NCI-H1048 (cell line): ENCODE measurements around the gene CFAP100.

Source experiments
- DNase-seq: peaks from one replicate; lab custom pipeline; 2025; lab: John Stamatoyannopoulos, UW

CFAP100 gene

DNA sequence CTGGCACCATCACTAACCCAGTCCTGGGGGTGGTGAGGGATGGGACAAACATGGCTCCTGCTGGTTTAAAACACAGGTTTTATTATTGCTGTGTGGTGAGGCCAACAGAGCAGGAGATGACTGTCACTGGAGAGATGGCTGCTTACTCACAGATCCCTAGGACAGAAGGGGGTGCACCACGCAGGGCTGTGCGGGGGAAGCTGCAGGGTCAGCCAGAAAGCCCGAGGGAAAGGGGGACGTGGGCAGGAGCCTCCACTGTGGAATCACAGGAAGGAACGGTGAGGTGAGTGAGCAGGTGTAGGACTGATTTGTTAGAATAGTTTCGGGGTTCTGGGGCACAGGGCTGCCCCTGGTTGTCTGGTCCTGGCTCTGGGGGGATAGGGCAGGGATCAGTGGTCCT lies 7.5 kb downstream of the CFAP100 start:
- no peak for DNase-seq

DNA sequence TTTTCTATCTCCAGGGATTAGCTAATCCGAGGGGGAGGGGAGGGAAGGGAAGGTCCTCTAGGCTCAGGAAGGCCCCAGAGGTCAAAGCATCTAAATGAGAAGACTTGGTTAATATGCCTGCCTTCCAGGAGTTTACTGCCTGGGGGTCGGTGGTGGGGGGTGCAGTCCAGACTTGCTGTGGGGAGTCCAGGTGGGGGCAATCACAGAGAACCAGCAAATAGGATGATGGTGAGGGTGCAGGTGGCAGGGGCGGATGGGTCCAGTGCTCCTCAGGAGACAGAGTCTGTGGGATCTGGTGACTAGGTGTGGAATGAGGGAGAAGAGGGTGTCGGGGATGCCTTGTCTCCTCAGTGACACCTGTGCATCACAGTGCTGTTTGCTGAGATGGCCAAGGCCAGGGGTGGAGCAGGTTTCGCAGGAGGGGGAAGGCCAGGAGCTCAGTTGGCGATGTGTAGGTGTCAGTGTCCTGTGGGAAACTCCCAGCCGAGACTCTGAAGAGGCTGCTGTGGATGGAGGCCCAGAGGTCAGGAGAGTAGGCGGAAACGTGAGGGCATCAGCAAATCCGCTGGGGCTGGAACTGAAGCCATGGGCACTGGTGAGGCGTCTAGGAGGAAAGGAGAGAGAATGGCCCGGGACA lies 8.1 kb downstream of the CFAP100 start:
- DNase-seq, result no peak

DNA sequence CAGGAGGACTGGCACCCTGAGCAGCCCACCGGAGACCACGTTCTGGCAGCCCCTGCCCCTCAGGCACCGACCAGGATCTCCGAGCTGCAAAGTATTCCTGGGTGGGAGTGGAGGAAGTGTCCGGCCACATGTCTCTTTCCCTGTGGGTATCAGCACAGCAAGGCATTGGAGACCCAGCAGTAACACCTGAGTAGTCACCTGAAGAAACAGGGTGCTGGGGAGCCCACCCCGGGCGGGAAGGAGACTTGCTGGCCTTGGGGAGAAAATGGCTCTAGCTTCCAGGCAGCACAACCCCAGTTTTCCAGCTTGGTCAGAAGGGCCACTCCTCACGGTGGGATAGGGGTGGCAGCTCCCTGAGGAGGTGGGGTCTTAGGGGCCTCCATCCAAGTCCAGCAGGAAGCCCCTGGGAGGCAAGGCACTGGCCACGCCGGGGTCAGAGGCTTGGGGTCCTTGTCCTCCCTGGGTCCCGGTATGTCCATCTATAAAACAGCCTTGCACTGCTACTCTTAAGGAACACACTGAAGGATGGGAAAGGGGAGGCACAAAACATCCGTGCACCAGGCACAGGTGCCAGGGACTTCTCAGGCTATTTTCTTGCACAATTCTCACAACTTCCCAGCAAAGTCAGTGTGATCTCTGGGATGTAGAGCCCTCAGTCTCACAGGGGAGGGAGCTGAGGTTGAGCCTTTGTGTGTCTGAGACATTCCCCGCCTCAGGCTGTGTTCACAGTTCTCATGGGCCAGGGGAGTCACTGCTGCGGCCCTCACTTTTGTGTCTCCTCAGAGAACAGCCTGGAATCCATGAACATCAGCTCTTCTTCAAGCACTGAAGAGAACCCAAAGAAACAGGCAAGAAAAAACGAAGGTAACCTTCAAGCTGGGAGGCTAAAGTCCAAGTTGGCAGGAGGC lies 11.9 kb downstream of the CFAP100 start:
- DNase-seq, result no peak

- no peak for DNase-seq
Measured at GRCh38 chr3:126407412-126408044, 12.8 kb downstream of the CFAP100 start.

- DNase-seq, result no peak
Measured at GRCh38 chr3:126408099-126408498, 13.4 kb downstream of the CFAP100 start.

- DNase-seq, result no peak
Measured at GRCh38 chr3:126412841-126413692, 18.4 kb downstream of the CFAP100 start.

DNA sequence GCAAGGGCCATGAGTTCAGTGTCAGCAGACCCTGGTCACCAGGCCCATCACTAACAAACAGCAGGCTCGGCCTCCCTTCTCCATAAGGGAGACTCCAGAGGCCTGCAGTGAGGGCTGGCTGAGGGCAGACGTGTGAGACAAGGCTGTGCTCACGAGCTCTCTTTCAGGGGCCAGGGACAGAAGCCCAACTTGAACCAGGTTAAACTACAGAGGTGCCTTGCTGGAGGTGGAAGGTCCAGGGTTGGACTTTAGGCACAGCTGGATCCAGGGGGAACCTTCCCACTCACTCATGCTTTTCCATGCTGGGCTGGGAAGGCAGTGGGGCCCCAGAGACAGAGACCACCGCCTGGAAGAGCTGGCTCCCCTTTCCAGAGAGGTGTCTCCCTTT lies 19.0 kb downstream of the CFAP100 start:
- no peak for DNase-seq

- DNase-seq, result no peak
Measured at GRCh38 chr3:126414406-126414805, 19.7 kb downstream of the CFAP100 start.

DNA sequence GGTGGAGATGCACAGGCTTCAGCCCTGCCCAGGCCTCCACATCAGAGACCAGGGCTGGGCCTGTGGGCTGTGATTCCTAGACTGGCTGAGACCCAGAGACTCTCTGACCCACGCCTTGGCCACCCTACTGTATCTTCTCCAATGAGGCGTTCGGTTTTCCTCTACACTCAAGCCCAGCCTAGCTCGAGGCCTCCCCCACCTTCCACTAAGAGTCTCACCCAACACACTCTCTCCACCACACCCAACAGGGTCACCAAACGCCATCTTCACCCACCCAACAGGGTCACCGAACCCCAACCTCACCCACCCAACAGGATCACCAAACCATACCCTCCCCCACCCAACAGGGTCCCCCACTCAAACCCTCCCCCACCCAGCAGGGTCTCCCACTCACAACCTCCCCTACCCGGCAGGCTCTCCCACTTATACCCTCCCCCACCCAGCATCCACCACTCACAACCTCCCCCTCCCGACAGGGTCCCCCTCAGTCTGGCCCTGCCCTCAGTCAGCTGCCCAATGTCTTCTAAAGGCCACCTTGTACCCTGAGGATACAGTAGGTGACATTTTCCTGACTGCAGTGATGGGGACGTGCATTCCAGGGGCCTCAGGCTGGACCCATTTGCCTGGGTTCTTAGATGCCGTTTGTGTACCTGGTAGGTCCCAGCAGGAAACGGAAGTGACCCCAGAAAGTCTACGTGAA lies 20.4 kb downstream of the CFAP100 start:
- no peak for DNase-seq

DNA sequence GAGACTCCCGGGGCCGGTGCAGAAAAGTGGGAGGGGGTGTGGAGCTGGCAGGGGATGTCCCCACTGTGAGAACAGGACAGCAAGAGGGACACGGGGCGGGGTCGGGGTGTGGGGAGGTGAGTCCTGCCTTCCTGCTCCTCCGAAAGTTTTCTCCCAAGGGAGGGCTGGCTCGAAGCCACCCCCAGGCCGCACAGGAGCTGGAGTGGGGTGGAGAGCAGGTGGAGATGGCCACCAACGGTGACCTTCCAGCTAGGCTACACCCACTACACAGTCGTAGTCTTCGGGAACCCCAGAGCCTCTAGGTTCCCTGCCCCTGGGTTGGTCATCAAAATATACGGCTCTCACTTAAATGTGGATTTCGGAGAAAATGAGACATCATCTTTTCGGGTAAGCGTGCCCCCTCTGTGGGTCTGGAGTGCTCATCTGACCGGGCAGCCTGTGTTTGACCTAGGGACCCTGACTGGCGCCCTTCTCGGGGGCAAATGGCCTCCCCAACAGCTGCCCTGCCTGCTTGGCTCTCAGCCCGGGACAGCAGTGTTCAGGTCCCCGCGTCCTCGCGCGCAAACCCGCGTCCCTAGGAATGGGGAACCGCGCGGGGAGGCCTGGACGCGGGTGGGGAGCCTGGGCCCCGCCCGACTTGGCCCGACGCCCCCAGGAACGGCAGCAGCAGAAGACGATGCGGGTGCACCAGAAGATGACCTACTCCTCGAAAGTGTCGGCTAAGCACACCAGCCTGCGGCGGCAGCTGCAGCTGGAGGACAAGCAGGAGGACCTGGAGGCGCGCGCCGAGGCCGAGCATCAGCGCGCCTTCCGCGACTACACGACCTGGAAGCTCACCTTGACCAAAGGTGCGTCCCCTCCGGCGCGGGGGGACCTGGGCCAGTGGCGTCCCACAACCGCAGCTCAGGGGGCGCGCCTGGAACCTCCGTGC lies 21.2 kb downstream of the CFAP100 start:
- DNase-seq, result no peak

DNA sequence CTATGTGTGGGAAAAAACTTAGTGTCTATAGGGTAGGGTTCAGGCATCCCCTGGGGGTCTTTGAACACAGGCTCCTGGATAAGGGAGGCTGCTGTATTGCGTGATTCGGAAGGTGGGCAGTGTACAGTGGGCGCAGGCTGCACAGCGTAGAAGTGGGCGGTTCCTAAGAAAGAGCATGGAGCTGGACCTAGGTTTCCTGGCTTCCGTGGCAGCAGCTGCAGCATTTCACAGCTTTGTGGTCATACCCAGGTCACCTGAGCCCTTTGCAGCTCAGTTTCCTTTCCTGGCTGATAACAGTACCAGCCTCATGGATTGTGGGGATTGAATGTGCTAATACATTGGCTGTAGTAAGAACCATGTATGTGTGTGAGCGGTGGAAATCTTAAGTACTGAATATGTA lies 22.2 kb downstream of the CFAP100 start:
- DNase-seq, result no peak

- no peak for DNase-seq
Measured at GRCh38 chr3:126417515-126417914, 22.8 kb downstream of the CFAP100 start.

- DNase-seq, result no peak
Measured at GRCh38 chr3:126417981-126418530, 23.3 kb downstream of the CFAP100 start.

DNA sequence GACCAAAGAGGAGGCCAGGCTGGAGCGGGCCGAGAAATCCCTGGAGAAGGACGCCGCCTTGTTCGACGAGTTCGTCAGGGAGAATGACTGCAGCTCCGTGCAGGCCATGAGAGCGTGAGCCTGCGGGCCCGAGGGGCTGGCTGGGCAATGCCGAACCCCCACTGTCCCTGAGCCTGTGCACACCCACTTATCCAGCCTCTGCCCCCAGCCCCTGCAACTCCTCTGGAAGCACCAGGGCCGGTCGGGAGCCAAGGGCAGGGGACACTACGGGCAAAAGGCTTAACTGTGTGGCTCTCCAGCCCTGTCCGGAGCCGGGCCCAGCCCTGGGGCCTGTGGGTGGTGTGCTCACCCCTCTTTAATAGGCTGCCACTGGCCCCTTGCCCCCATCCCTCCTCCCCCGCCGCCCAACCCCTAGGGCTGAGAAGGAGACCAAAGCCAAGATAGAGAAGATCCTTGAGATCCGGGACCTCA lies 24.0 kb downstream of the CFAP100 start:
- DNase-seq, result no peak

DNA sequence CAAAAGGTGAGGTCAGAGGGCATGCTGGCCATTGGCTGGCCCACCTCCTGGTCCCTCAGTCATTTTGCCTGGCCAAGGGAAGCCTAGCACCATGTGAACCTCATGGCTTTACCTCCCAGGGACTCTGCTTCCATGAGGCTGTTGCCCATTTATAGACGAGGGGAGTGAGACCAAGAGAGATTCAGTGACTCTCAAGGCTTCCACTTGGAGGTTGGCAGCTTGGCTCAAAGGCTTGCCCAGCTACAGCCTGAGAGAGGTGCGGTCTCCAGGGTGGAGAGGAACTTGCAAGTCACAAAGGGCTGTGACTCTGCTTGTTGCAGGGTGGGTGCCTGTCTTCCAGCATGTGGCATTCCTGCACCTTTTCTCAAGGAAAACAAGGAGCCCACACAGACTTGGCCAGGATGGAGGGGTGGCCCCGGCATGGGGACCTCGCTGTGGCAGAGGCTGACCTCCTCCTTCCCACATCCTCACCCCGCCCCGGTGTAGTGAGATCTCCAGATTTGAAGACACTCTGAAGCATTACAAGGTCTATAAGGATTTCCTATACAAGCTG lies 24.5 kb downstream of the CFAP100 start:
- no peak for DNase-seq

DNA sequence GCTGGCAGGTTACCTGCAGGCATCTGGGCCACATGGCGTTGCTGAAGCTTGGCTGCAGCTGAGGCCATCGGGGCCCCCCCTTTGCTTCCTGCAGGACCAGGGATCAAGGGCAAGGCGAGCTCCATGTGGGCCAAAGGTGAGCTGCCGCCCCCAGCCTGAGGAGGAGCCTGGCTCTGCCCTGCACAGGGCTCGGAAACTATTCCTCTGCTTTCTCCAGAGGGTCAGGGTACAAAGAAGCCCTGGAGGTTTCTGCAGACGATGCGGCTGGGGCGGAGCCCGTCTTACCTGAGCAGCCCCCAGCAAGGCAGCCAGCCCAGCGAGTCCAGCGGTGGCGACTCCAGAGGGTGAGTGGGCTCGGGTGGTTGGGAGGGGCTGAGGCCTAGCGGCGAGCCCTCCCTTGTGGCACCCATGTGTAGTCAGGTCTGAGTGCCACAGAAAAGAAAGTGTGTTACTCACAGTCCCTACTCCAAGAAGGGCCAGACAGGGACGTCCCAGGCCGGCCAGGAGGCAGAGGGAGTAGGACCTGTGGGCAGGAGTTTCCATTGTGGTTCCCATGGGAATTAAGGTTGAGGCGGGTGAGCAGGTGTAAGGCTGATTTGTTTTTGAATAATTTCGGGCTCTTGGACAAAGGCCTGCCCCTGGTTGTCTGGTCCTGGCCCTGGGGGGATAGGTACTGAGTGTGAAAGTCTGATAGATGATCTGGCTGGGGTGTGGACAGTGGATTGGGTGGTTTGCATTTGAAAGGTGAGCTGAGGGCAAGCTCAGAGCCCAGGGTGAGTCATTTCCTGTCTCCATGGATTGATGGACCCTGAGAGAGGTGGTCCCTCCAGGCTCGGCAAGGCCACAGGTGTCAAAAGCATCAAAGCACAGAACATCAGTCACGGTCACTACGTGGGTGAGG lies 25.4 kb downstream of the CFAP100 start:
- DNase-seq, result no peak

DNA sequence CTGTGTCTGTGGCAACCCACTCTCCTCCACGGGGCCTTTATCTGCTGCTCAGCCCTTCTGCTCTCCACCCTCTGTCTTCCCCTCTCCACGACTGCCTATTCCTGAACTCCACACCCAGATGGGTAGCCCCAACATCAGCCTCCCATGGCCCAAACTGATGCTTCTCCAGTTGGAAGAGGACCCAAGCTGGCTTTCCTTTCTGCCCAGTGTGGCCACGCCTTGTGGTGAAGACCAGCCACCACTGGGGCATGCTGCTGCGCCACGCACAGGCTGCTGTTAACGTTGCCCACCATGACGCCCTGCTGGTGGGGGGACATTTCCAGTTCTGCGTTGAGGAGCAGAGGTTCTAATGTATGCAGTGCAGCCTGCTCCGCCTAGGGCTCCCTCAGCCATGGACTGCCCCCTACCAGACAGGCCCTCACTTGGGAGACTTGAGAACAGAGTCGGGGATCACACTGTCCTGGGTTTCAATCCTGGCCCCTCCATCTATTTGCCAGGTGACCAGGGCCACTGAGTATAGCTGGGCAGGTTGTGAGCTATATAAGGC lies 26.9 kb downstream of the CFAP100 start:
- no peak for DNase-seq

DNA sequence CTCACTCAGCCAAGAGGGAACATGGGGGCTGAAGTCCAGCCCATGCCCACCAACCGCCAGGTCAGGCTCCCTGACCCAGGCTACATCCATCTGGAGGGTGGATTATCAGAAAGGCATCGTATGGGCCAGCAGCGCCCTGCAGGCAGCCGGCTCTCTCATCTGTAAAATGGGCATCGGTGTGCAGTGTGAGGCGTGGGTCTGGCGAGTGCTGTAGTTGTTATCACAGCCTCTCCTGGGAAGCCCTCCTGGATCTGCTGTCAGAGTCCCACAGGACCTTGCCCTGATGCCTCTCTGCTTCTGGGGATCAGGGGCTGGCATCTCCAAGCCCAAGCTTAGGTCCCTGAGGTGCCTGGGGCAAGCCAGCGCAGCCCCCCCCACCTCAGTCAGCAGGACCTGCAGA lies 27.4 kb downstream of the CFAP100 start:
- DNase-seq, result no peak
